HG02610 (cell line): ENCODE results near the gene CHCHD10.

Experiments
- ATAC-seq: cut with Tn5 transposase; IDR thresholded peaks from one replicate; pipeline ENCODE4 v1.9.1; 2021; ENCODE audit warnings: mild to moderate bottlenecking, moderate library complexity; ENCODE audit not compliant: unreplicated experiment

Gene CHCHD10

GRCh38 chr22:23767673-23768548, at the start of gene CHCHD10:
CHCHD10 (minus strand) TSS chr22:23767972; CDS start chr22:23767874, 98 bp downstream.
- ATAC-seq = peak; percentile 42

GRCh38 chr22:23817146-23817545, 49.4 kb upstream of the CHCHD10 start:
- ATAC-seq = no peak

- no peak for ATAC-seq
These were observed 48.6 kb upstream of the CHCHD10 start for GRCh38 chr22:23816156-23816976.

GRCh38 chr22:23815541-23816155, 47.9 kb upstream of the CHCHD10 start:
- ATAC-seq = no peak

GRCh38 chr22:23812378-23812777, 44.6 kb upstream of the CHCHD10 start:
- no peak for ATAC-seq

GRCh38 chr22:23806837-23807236, 39.1 kb upstream of the CHCHD10 start:
- ATAC-seq = no peak

- ATAC-seq = no peak
These were observed 37.1 kb upstream of the CHCHD10 start for GRCh38 chr22:23804781-23805291.

GRCh38 chr22:23803001-23803819, 35.4 kb upstream of the CHCHD10 start:
- no peak for ATAC-seq

GRCh38 chr22:23801886-23802377, 34.2 kb upstream of the CHCHD10 start:
- ATAC-seq = no peak

- no peak for ATAC-seq
These were observed 33.6 kb upstream of the CHCHD10 start for GRCh38 chr22:23801238-23801821.

GRCh38 chr22:23800297-23801237, 32.8 kb upstream of the CHCHD10 start:
- ATAC-seq = no peak

GRCh38 chr22:23796461-23796860, 28.7 kb upstream of the CHCHD10 start:
- ATAC-seq = no peak

- no peak for ATAC-seq
These were observed 25.6 kb upstream of the CHCHD10 start for GRCh38 chr22:23793326-23793725.

- ATAC-seq = no peak
These were observed 24.2 kb upstream of the CHCHD10 start for GRCh38 chr22:23791738-23792645.

- no peak for ATAC-seq
These were observed 23.3 kb upstream of the CHCHD10 start for GRCh38 chr22:23790819-23791737.

GRCh38 chr22:23789638-23790037, 21.9 kb upstream of the CHCHD10 start:
- ATAC-seq = no peak

GRCh38 chr22:23789121-23789520, 21.3 kb upstream of the CHCHD10 start:
- ATAC-seq = no peak
